ENCODE measurements around the gene FBN1.

- TF ChIP-seq POLR2A (IDR thresholded peaks at IDR 0.05), result no peak
- no peak for TF ChIP-seq CTCF (IDR thresholded peaks at IDR 0.05 in 4 of 5, conservative IDR thresholded peaks at IDR 0.05 in 1 of 5)
These were observed 27.9 kb downstream of the FBN1 start for GRCh38 chr15:48617619-48618018.

Data from gastrocnemius medialis (tissue), 4 donors.